Mucosa of stomach (tissue), 1 donor: ENCODE measurements around the gene CAMKK2.
"Not testable (repeated sequence)": the region's sequence is repeated elsewhere in the genome, so short reads cannot be mapped to it uniquely, and the experiment has no call there.

Experiments
- H3K27me3 ChIP-seq: one replicate; pipeline ENCODE4 v1.7.0; 2013; ENCODE audit warnings: mild to moderate bottlenecking, low read length; ENCODE audit not compliant: control insufficient read depth, insufficient read depth
- H3K36me3 ChIP-seq: one replicate; pipeline ENCODE4 v1.7.0; 2013; ENCODE audit warnings: low read length; ENCODE audit not compliant: control insufficient read depth, insufficient read depth
- H3K4me1 ChIP-seq: one replicate; pipeline ENCODE4 v1.7.0; 2013; ENCODE audit warnings: mild to moderate bottlenecking, low read length; ENCODE audit not compliant: control insufficient read depth, insufficient read depth
- H3K4me3 ChIP-seq: one replicate; pipeline ENCODE4 v1.7.0; 2013; ENCODE audit warnings: low read length
- H3K9ac ChIP-seq: one replicate; pipeline ENCODE4 v1.7.0; 2013; ENCODE audit warnings: mild to moderate bottlenecking, low read length, moderate library complexity
- H3K9me3 ChIP-seq: one replicate; pipeline ENCODE4 v1.7.0; 2013; ENCODE audit warnings: mild to moderate bottlenecking, low read length, moderate library complexity; ENCODE audit not compliant: control insufficient read depth
- donor health status: Pancreatic carcinoma.

The CAMKK2 gene

GRCh38 chr12:121284551-121285390 is 11.7 kb downstream of the CAMKK2 start:
- peaks cover under 1% of the 10 kb centered on the region for H3K4me1 ChIP-seq
- no peaks in the 10 kb centered on the region for H3K9me3 ChIP-seq
- no peak overlapping the region for H3K9ac ChIP-seq
- no peaks in the 10 kb centered on the region for H3K36me3 ChIP-seq
- no peak overlapping the region for H3K4me3 ChIP-seq
- no peaks in the 10 kb centered on the region for H3K27me3 ChIP-seq

DNA sequence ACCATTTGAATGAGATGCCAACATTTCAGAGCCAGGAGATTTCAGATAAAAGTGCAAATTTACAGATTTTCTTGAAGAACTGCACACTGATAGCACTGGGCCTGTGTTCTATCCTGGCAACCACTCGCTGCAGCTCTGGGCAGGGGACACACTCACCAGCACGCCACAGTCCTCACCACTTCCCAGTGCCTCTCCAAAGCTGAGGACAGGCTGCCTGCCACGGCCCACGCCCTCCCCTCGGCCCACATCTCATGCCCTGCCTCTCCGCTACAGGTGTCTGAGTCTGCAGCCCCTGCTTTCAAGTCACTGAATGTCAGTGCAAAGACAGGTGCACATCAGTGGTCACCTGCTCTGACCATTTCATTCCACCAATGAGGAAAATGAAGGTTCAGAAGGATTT is 12.7 kb downstream of the CAMKK2 start:
- no peak overlapping the region for H3K9ac ChIP-seq

GRCh38 chr12:121283388-121283787 is 13.1 kb downstream of the CAMKK2 start:
- H3K27me3 ChIP-seq: no peaks in the 10 kb centered on the region
- H3K4me1 ChIP-seq: peaks cover 6% of the 10 kb centered on the region

More for the DNA sequence above, 12.7 kb downstream of the CAMKK2 start:
- no peaks in the 10 kb centered on the region for H3K36me3 ChIP-seq
- H3K9me3 ChIP-seq: no peaks in the 10 kb centered on the region
- peaks cover 6% of the 10 kb centered on the region for H3K4me1 ChIP-seq
- no peak overlapping the region for H3K4me3 ChIP-seq
- no peaks in the 10 kb centered on the region for H3K27me3 ChIP-seq

GRCh38 chr12:121282910-121283309 is 13.6 kb downstream of the CAMKK2 start:
- H3K9me3 ChIP-seq, H3K4me1 ChIP-seq: not testable (repeated sequence)

More at GRCh38 chr12:121283388-121283787, 13.1 kb downstream of the CAMKK2 start:
- H3K4me3 ChIP-seq: no peak overlapping the region
- no peaks in the 10 kb centered on the region for H3K9me3 ChIP-seq
- H3K36me3 ChIP-seq: no peaks in the 10 kb centered on the region
- no peak overlapping the region for H3K9ac ChIP-seq

GRCh38 chr12:121282072-121282742 is 14.3 kb downstream of the CAMKK2 start:
- H3K9me3 ChIP-seq: no peaks in the 10 kb centered on the region
- no peak overlapping the region for H3K4me3 ChIP-seq
- H3K4me1 ChIP-seq: peaks cover 6% of the 10 kb centered on the region
- no peak overlapping the region for H3K9ac ChIP-seq
- H3K27me3 ChIP-seq: no peaks in the 10 kb centered on the region
- H3K36me3 ChIP-seq: no peaks in the 10 kb centered on the region

More at GRCh38 chr12:121282910-121283309, 13.6 kb downstream of the CAMKK2 start:
- not testable (repeated sequence) for H3K27me3 ChIP-seq, H3K9ac ChIP-seq, H3K36me3 ChIP-seq, H3K4me3 ChIP-seq

DNA sequence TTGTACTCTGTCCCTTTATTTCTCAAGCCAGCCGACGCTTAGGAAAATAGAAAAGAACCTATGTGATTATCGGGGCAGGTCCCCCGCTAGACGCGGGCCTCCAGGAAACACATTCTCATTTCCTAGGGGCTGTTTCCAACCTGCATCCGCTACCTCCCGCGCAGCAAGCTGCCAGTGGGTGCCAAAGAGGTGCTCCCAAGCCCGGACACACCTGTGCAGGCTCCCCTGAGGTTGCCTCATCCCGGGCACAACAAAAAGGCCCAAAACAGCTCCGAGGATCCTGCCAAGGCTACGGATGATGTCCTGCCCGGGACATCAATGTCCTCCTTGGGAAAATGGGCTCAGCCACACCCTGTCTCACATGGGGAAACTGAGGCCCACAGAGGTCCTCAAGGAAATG is 15.4 kb downstream of the CAMKK2 start:
- not testable (repeated sequence) for H3K9ac ChIP-seq, H3K4me1 ChIP-seq, H3K36me3 ChIP-seq, H3K9me3 ChIP-seq, H3K27me3 ChIP-seq, H3K4me3 ChIP-seq

GRCh38 chr12:121280531-121280930 is 16.0 kb downstream of the CAMKK2 start:
- H3K4me1 ChIP-seq, H3K9me3 ChIP-seq, H3K27me3 ChIP-seq, H3K36me3 ChIP-seq, H3K4me3 ChIP-seq, H3K9ac ChIP-seq: not testable (repeated sequence)

DNA sequence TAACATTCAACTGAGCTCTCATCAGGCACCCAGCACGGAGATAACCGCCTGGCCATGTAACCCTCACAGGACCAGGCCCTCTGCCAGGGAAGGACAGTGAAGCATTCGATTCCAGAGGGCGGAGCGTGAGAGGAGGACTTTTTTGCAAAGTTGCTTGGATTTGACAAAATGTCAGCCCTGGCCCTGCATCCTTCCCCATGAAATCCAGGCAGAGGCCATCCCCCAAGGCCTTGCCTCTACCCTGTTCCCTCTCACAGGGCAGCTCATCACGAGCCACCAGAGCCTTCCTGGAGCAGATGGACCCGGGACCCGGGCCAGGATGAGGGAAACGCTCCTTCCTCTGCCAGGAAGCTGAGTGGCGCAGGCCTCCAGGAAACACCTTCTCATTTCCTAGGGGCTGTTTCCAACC is 17.0 kb downstream of the CAMKK2 start:
- Histone ChIP-seq H3K9me3 (no peaks in the 10 kb centered on the region), H3K4me1 (peaks cover 6% of the 10 kb centered on the region), H3K4me3 (no peak overlapping the region), H3K27me3 (no peaks in the 10 kb centered on the region), H3K36me3 (no peaks in the 10 kb centered on the region), H3K9ac (no peak overlapping the region)

DNA sequence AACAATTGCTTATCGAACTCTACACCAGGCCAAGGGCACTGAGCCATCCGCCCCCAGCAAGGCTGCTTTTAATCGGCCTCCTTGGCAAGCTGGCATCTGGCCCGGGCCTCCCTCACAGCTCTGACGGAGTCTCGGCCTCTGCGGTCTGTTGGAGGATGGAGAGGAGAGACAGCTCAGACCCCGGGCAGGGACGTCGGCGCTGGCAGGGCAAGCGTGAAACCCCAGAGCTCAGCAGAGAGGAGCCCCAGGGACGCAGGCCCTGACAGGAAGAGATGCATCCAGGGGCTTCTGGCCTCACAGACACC is 17.5 kb downstream of the CAMKK2 start:
- Histone ChIP-seq H3K9ac (no peak overlapping the region), H3K4me1 (peaks cover 6% of the 10 kb centered on the region), H3K9me3 (no peaks in the 10 kb centered on the region), H3K4me3 (no peak overlapping the region), H3K27me3 (no peaks in the 10 kb centered on the region), H3K36me3 (no peaks in the 10 kb centered on the region)

GRCh38 chr12:121278169-121279070 is 18.1 kb downstream of the CAMKK2 start:
- Histone ChIP-seq H3K9me3 (no peaks in the 10 kb centered on the region), H3K36me3 (no peaks in the 10 kb centered on the region), H3K9ac (no peak overlapping the region), H3K4me1 (peaks cover 6% of the 10 kb centered on the region), H3K4me3 (no peak overlapping the region), H3K27me3 (no peaks in the 10 kb centered on the region)

- no peaks in the 10 kb centered on the region for H3K36me3 ChIP-seq
- H3K9me3 ChIP-seq: no peaks in the 10 kb centered on the region
- H3K4me1 ChIP-seq: peaks cover 6% of the 10 kb centered on the region
- no peaks in the 10 kb centered on the region for H3K27me3 ChIP-seq
- no peak overlapping the region for H3K4me3 ChIP-seq
- no peak overlapping the region for H3K9ac ChIP-seq
Observed at GRCh38 chr12:121277374-121277759, 19.1 kb downstream of the CAMKK2 start.
